SU-DHL-6 (cell line): ENCODE measurements around the gene DLL1.

ENCODE experiments used
- H2AFZ ChIP-seq: fragments of 200-600 bp; sonication (generic); 2 replicates; pipeline ENCODE4 v1.6.1; 2014; ENCODE audit warnings: low read depth, mild to moderate bottlenecking, moderate library complexity, mixed read lengths, antibody characterized with exemption, low read length; ENCODE audit not compliant: severe bottlenecking
- H3F3A ChIP-seq: fragments of 200-600 bp; shearing (Covaris generic); 2 replicates; pipeline ENCODE4 v1.6.0; 2016; ENCODE audit warnings: antibody characterized with exemption, mild to moderate bottlenecking; ENCODE audit not compliant: insufficient read depth
- H3K27ac ChIP-seq: fragments of 200-600 bp; sonication (generic); 2 replicates; pipeline ENCODE4 v1.5.1; 2016; ENCODE audit warnings: low read depth, mild to moderate bottlenecking, low read length, moderate library complexity, mixed read lengths
- H3K27me3 ChIP-seq: fragments of 200-600 bp; sonication (generic), shearing (Covaris generic); 2 replicates; pipeline ENCODE4 v1.6.0; 2014; ENCODE audit warnings: mild to moderate bottlenecking, low read length
- H3K36me3 ChIP-seq: fragments of 200-600 bp; sonication (generic); 2 replicates; pipeline ENCODE4 v1.6.1; 2014; ENCODE audit warnings: mild to moderate bottlenecking, low read length, mixed read lengths
- H3K4me2 ChIP-seq: fragments of 300-600, 200-600 bp; shearing (Covaris generic), sonication (generic); 2 replicates; pipeline ENCODE4 v1.6.0; 2014; ENCODE audit warnings: low read length, low read depth, mild to moderate bottlenecking; ENCODE audit not compliant: poor library complexity, severe bottlenecking
- H3K4me3 ChIP-seq: fragments of 200-600 bp; sonication (generic); 2 replicates; pipeline ENCODE4 v1.5.1; 2014; ENCODE audit warnings: antibody characterized with exemption, low read length, mild to moderate bottlenecking, mixed read lengths; ENCODE audit not compliant: insufficient read depth, poor library complexity, severe bottlenecking
- H3K79me2 ChIP-seq: fragments of 200-600 bp; sonication (generic); 2 replicates; pipeline ENCODE4 v1.6.1; 2014; ENCODE audit warnings: mild to moderate bottlenecking, low read length, moderate library complexity; ENCODE audit not compliant: insufficient read depth
- H3K9ac ChIP-seq: fragments of 200-600 bp; sonication (generic); 2 replicates; pipeline ENCODE4 v1.7.0; 2014; ENCODE audit warnings: mild to moderate bottlenecking, low read length
- H3K9me2 ChIP-seq: fragments of 200-600 bp; sonication (generic); replicated peaks from 2 replicates; pipeline ENCODE4 v1.6.1; 2014; ENCODE audit warnings: low read length; ENCODE audit not compliant: insufficient read depth
- H3K9me3 ChIP-seq: fragments of 200-600 bp; sonication (generic); 2 replicates; pipeline ENCODE4 v1.6.1; 2014; ENCODE audit warnings: low read length, mixed read lengths; ENCODE audit not compliant: insufficient read depth
- H4K20me1 ChIP-seq: fragments of 200-600 bp; sonication (generic); 2 replicates; pipeline ENCODE4 v1.6.1; 2014; ENCODE audit warnings: low read depth, mild to moderate bottlenecking, antibody characterized with exemption, low read length, moderate library complexity, mixed read lengths
- CTCF ChIP-seq: fragments of 200-600 bp; sonication (generic); IDR thresholded peaks from one replicate; pipeline ENCODE4 v1.5.1; 2017; ENCODE audit warnings: antibody characterized with exemption, mild to moderate bottlenecking, low read length, moderate library complexity; ENCODE audit not compliant: insufficient read depth, poor library complexity, severe bottlenecking
- EZH2phosphoT487 ChIP-seq: fragments of 200-600 bp; sonication (generic), shearing (Covaris generic); conservative IDR thresholded peaks from 2 replicates; pipeline ENCODE4 v1.6.1; 2018; ENCODE audit warnings: mild to moderate bottlenecking, antibody characterized with exemption, low read length, moderate library complexity, mixed read lengths

Gene DLL1

DNA sequence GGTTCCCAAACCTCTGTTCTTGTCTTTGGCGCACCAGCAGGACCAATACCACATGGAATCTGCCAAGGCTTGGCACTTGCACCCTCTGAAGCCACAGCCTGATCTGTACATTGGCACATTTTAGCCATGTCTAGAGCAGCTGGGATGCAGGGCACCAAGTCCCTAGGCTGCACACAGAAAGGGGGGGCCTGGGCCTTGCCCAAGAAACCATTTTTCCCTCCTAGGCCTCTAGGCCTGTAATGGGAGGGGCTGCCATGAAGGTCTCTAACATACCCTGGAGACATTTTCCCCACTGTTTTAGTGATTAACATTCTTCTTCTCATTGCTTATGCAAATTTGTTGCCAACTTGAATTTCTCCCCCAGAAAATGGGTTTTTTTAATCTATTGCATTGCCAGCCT lies 10.3 kb upstream of the DLL1 start:
- Histone ChIP-seq H3K27me3 (no peaks in the 10 kb centered on the region), H3K27ac (no peak overlapping the region), H3F3A (no peaks in the 10 kb centered on the region), H3K4me3 (no peak overlapping the region), H3K79me2 (no peaks in the 10 kb centered on the region), H4K20me1 (no peaks in the 10 kb centered on the region), H3K4me2 (no peak overlapping the region), H3K36me3 (no peaks in the 10 kb centered on the region), H3K9ac (no peak overlapping the region), H2AFZ (no peak overlapping the region), H3K9me3 (peaks cover 9% of the 10 kb centered on the region; the same call in 1 of the 2 replicates), H3K9me2 (no peaks in the 10 kb centered on the region)
- TF ChIP-seq CTCF (no peak), EZH2phosphoT487 (no peak)

DNA sequence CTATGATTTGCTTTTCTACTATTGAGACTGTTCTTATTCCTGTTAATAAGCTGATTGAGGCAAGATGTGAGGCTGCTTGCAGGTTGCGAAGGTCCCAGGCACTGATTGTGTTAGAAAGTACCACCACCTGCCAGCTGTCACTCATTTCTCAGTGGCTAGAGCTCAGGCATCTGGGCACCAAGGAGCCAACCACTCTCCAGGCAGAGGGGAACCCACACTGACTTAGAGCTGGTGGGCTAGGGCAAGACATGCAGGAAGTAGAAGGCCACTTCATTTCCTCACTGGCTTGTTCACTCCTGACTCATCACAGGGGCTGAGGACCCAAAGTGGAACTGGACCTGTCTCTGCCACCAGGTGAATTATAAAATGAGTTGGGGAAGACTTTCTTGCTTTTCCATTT lies 7.8 kb upstream of the DLL1 start:
- H3K9ac ChIP-seq, result no peak overlapping the region
- H3K27me3 ChIP-seq, result no peaks in the 10 kb centered on the region
- no peaks in the 10 kb centered on the region for H3K79me2 ChIP-seq
- no peak overlapping the region for H2AFZ ChIP-seq
- H3K36me3 ChIP-seq, result no peaks in the 10 kb centered on the region
- H3K4me2 ChIP-seq, result no peak overlapping the region
- no peak overlapping the region for H3K4me3 ChIP-seq
- H3K9me2 ChIP-seq, result no peaks in the 10 kb centered on the region
- H3F3A ChIP-seq, result no peaks in the 10 kb centered on the region
- TF ChIP-seq CTCF (no peak), EZH2phosphoT487 (no peak)
- no peak overlapping the region for H3K27ac ChIP-seq
- peaks cover 9% of the 10 kb centered on the region; the same call in 1 of the 2 replicates for H3K9me3 ChIP-seq
- H4K20me1 ChIP-seq, result no peaks in the 10 kb centered on the region

DNA sequence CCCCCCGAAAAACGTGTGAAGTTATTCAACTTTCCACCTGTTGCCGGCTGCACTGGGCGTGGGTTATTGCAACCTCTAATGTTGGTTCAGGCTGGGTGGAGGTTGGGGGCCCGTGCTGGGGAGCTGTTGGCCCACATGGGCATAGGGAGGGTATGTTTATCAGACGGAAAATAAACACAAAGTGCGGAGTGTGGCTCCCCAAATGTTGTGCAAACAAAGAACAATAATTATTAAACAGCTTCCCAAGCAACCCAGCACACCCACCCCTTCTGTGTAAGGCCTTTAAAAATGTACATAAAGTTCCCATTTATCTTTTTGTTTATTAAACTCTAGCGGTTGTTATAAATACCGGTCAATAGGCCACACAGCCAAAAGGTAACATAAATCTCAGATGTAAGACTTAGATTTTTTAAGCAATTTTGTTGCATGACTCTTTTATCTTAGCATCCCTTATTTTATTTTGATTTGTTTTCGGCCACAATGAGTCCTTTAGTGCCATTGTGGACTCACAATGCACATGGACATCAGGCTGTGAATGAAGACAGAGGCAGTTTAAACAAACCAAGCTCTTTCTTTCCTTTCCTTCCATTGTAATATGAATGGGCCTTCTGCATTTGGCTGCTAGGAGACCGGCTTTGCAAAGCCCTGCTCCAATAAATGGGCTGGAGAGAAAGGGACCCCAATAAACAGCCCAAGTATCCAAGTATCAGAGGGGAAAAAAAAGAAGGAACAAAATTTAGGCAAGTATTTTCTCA lies 6.9 kb upstream of the DLL1 start:
- TF ChIP-seq EZH2phosphoT487 (no peak), CTCF (no peak)
- Histone ChIP-seq H3K9me2 (no peaks in the 10 kb centered on the region), H3F3A (no peaks in the 10 kb centered on the region), H2AFZ (no peak overlapping the region), H3K9me3 (peaks cover 9% of the 10 kb centered on the region; the same call in 1 of the 2 replicates), H4K20me1 (no peaks in the 10 kb centered on the region), H3K36me3 (no peaks in the 10 kb centered on the region), H3K4me2 (no peak overlapping the region), H3K27me3 (no peaks in the 10 kb centered on the region), H3K27ac (no peak overlapping the region), H3K4me3 (no peak overlapping the region), H3K9ac (no peak overlapping the region), H3K79me2 (no peaks in the 10 kb centered on the region)
